Spinal cord (tissue), 10 donors: ENCODE results near the gene TMC8. TPM values are rescaled to one million over a fixed set of nuclear protein-coding genes. Genes with fewer than 3 reads are reported as not detected.

Experiments
- DNase-seq, 6 donors: peaks; one replicate each; pipeline versions ENCODE4 v3.0.0 to v3.0.0-alpha.2; 2013 to 2015; ENCODE audit warnings: low spot score in 6 of 6, low read depth in 4 of 6
- H3K27ac ChIP-seq: one replicate; pipeline ENCODE4 v1.5.1; 2013; ENCODE audit warnings: low read depth, low read length, control low read depth
- H3K27me3 ChIP-seq: one replicate; pipeline ENCODE4 v1.6.1; 2013; ENCODE audit warnings: low read length; ENCODE audit not compliant: control insufficient read depth, insufficient read depth
- H3K36me3 ChIP-seq: one replicate; pipeline ENCODE4 v1.6.1; 2013; ENCODE audit warnings: low read length; ENCODE audit not compliant: control insufficient read depth, insufficient read depth
- H3K4me1 ChIP-seq: one replicate; pipeline ENCODE4 v1.6.1; 2013; ENCODE audit warnings: low read length; ENCODE audit not compliant: control insufficient read depth, insufficient read depth
- H3K4me3 ChIP-seq: one replicate; pipeline ENCODE4 v1.5.1; 2013; ENCODE audit warnings: low read depth, low read length, control low read depth
- H3K9me3 ChIP-seq: one replicate; pipeline ENCODE4 v1.6.1; 2013; ENCODE audit warnings: low read length; ENCODE audit not compliant: control insufficient read depth, insufficient read depth
- WGBS: methylation state at CpG from one replicate; pipeline ENCODE4 v1.1.5; 2013; ENCODE audit warnings: missing lambda C conversion rate; ENCODE audit not compliant: insufficient coverage; 5-methylcytosine and 5-hydroxymethylcytosine counted together
- polyA plus RNA-seq, 2 donors: library from polyadenylated mRNA; unstranded; fragments of 120-200 nt; gene quantifications; one replicate each; pipeline ENCODE4 v1.2.1, GENCODE V29; 2013; ENCODE audit not compliant: insufficient read length in 2 of 2
- total RNA-seq, 2 donors: library from RNA; depleted of rRNA in 1 of 2; stranded (reverse); fragments of 120-200 nt in 1 of 2; fragments of >200 nt in 1 of 2; gene quantifications; one replicate each; pipeline versions ENCODE4 v1.2.3 to v1.2.4, GENCODE V29; 2013 to 2014
- donor health status: healthy.

TMC8 gene
- total and polyA plus RNA-seq, 4 donors = 2.0 to 6.0 (median 3.9) TPM

GRCh38 chr17:78176548-78177025 lies 46.0 kb downstream of the TMC8 start:
- DNase-seq = peak in 2 of 6 donors; percentile 41 to 64
- Histone ChIP-seq H3K4me1 (peaks cover 44% of the 10 kb centered on the region), H3K36me3 (peaks cover 47% of the 10 kb centered on the region), H3K4me3 (no peak overlapping the region), H3K27me3 (no peaks in the 10 kb centered on the region), H3K9me3 (no peaks in the 10 kb centered on the region), H3K27ac (no peak overlapping the region)
- WGBS = 38% methylated on average over 5 of the region's 14 CpGs

GRCh38 chr17:78179372-78179771 lies 48.8 kb downstream of the TMC8 start:
- H3K9me3 ChIP-seq = no peaks in the 10 kb centered on the region
- H3K27ac ChIP-seq = no peak overlapping the region
- no peak for DNase-seq
- H3K4me1 ChIP-seq = peaks cover 28% of the 10 kb centered on the region
- H3K4me3 ChIP-seq = no peak overlapping the region
- 94% methylated on average over 14 of the region's 17 CpGs for WGBS
- peaks cover 29% of the 10 kb centered on the region for H3K36me3 ChIP-seq
- H3K27me3 ChIP-seq = no peaks in the 10 kb centered on the region

- H3K9me3 ChIP-seq = no peaks in the 10 kb centered on the region
- peaks cover 21% of the 10 kb centered on the region for H3K36me3 ChIP-seq
- WGBS = 88% methylated on average over 5 of the region's 14 CpGs
- DNase-seq = no peak
- peak overlapping the region; percentile 47 for H3K27ac ChIP-seq
- peaks cover 26% of the 10 kb centered on the region for H3K4me1 ChIP-seq
- no peak overlapping the region for H3K4me3 ChIP-seq
- no peaks in the 10 kb centered on the region for H3K27me3 ChIP-seq
Observed at GRCh38 chr17:78180083-78180482, 49.5 kb downstream of the TMC8 start.

GRCh38 chr17:78180508-78180907 lies 49.9 kb downstream of the TMC8 start:
- H3K27me3 ChIP-seq = no peaks in the 10 kb centered on the region
- H3K36me3 ChIP-seq = peaks cover 18% of the 10 kb centered on the region
- 92% methylated on average over 1 of the region's 2 CpGs for WGBS
- no peak overlapping the region for H3K4me3 ChIP-seq
- peaks cover 23% of the 10 kb centered on the region for H3K4me1 ChIP-seq
- no peaks in the 10 kb centered on the region for H3K9me3 ChIP-seq
- DNase-seq = no peak
- peak overlapping the region; percentile 47 for H3K27ac ChIP-seq

GRCh38 chr17:78182504-78182903 lies 51.9 kb downstream of the TMC8 start:
- DNase-seq = no peak
- Histone ChIP-seq H3K4me3 (no peak overlapping the region), H3K27ac (no peak overlapping the region), H3K36me3 (peaks cover 12% of the 10 kb centered on the region), H3K9me3 (no peaks in the 10 kb centered on the region), H3K27me3 (no peaks in the 10 kb centered on the region), H3K4me1 (peaks cover 27% of the 10 kb centered on the region)
- WGBS = 97% methylated on average over 11 of the region's 13 CpGs

- WGBS = 89% methylated on average over 8 of the region's 12 CpGs
- DNase-seq = no peak
Observed at GRCh38 chr17:78183916-78184315, 53.3 kb downstream of the TMC8 start.

GRCh38 chr17:78184351-78184750 lies 53.8 kb downstream of the TMC8 start:
- no peaks in the 10 kb centered on the region for H3K9me3 ChIP-seq
- no peaks in the 10 kb centered on the region for H3K27me3 ChIP-seq
- DNase-seq = no peak
- H3K36me3 ChIP-seq = peaks cover 8% of the 10 kb centered on the region
- H3K4me3 ChIP-seq = no peak overlapping the region
- H3K27ac ChIP-seq = no peak overlapping the region
- 73% methylated on average over 8 of the region's 10 CpGs for WGBS
- H3K4me1 ChIP-seq = peaks cover 30% of the 10 kb centered on the region

More at GRCh38 chr17:78183916-78184315, 53.3 kb downstream of the TMC8 start:
- Histone ChIP-seq H3K27me3 (no peaks in the 10 kb centered on the region), H3K4me1 (peaks cover 30% of the 10 kb centered on the region), H3K4me3 (no peak overlapping the region), H3K36me3 (peaks cover 12% of the 10 kb centered on the region), H3K27ac (no peak overlapping the region), H3K9me3 (no peaks in the 10 kb centered on the region)

GRCh38 chr17:78184868-78185267 lies 54.3 kb downstream of the TMC8 start:
- peak in 1 of 6 donors; percentile 28 for DNase-seq
- WGBS = 53% methylated on average over 2 of the region's 9 CpGs

GRCh38 chr17:78185981-78186691 lies 55.6 kb downstream of the TMC8 start:
- H3K36me3 ChIP-seq = peaks cover 10% of the 10 kb centered on the region
- WGBS = 36% methylated on average over 6 of the region's 10 CpGs
- no peaks in the 10 kb centered on the region for H3K9me3 ChIP-seq
- no peak for DNase-seq
- no peak overlapping the region for H3K27ac ChIP-seq
- peak overlapping the region; percentile 24 for H3K4me3 ChIP-seq
- H3K27me3 ChIP-seq = no peaks in the 10 kb centered on the region
- peaks cover 30% of the 10 kb centered on the region for H3K4me1 ChIP-seq

More at GRCh38 chr17:78184868-78185267, 54.3 kb downstream of the TMC8 start:
- peaks cover 30% of the 10 kb centered on the region for H3K4me1 ChIP-seq
- H3K27me3 ChIP-seq = no peaks in the 10 kb centered on the region
- H3K36me3 ChIP-seq = peaks cover 5% of the 10 kb centered on the region
- no peak overlapping the region for H3K4me3 ChIP-seq
- H3K9me3 ChIP-seq = no peaks in the 10 kb centered on the region
- no peak overlapping the region for H3K27ac ChIP-seq
